ENCODE measurements around the gene CIROP. TPM values are rescaled to one million over a fixed set of nuclear protein-coding genes. Genes with fewer than 3 reads are reported as not detected.

Gene CIROP
- total RNA-seq, 1 donor from 2014 or later: not detected

- peaks cover 7% of the 10 kb centered on the region for H3K4me1 Mint-ChIP-seq (ENCODE audit: low read depth)
- TF ChIP-seq CTCF (IDR thresholded peaks at IDR 0.05; ENCODE audit: unreplicated experiment): no peak
- no peaks in the 10 kb centered on the region for H3K36me3 Mint-ChIP-seq (ENCODE audit: insufficient read depth)
- no peak for DNase-seq (ENCODE audit: low spot score, unreplicated experiment)
- H3K27ac Mint-ChIP-seq: no peak overlapping the region
- no peaks in the 10 kb centered on the region for H3K9me3 Mint-ChIP-seq (ENCODE audit: low read depth)
- H3K4me3 Mint-ChIP-seq (ENCODE audit: low read depth): no peak overlapping the region
- no peaks in the 10 kb centered on the region for H3K27me3 Mint-ChIP-seq
These were observed 33.2 kb upstream of the CIROP start for GRCh38 chr14:23137813-23138535.

GRCh38 chr14:23137192-23137812 lies 32.5 kb upstream of the CIROP start:
- Mint-ChIP-seq H3K36me3 (ENCODE audit: insufficient read depth) (no peaks in the 10 kb centered on the region), H3K27ac (no peak overlapping the region), H3K4me1 (ENCODE audit: low read depth) (peaks cover 7% of the 10 kb centered on the region), H3K9me3 (ENCODE audit: low read depth) (no peaks in the 10 kb centered on the region), H3K4me3 (ENCODE audit: low read depth) (no peak overlapping the region), H3K27me3 (no peaks in the 10 kb centered on the region)
- DNase-seq (ENCODE audit: low spot score, unreplicated experiment): no peak
- no peak for TF ChIP-seq CTCF (IDR thresholded peaks at IDR 0.05; ENCODE audit: unreplicated experiment)

- Mint-ChIP-seq H3K36me3 (ENCODE audit: insufficient read depth) (no peaks in the 10 kb centered on the region), H3K4me1 (ENCODE audit: low read depth) (peaks cover 7% of the 10 kb centered on the region), H3K4me3 (ENCODE audit: low read depth) (no peak overlapping the region), H3K9me3 (ENCODE audit: low read depth) (no peaks in the 10 kb centered on the region), H3K27me3 (no peaks in the 10 kb centered on the region), H3K27ac (no peak overlapping the region)
- DNase-seq (ENCODE audit: low spot score, unreplicated experiment): no peak
- TF ChIP-seq CTCF (IDR thresholded peaks at IDR 0.05; ENCODE audit: unreplicated experiment): no peak
These were observed 31.9 kb upstream of the CIROP start for GRCh38 chr14:23136566-23137133.

GRCh38 chr14:23132970-23133369 lies 28.2 kb upstream of the CIROP start:
- Mint-ChIP-seq H3K36me3 (ENCODE audit: insufficient read depth) (peaks cover 4% of the 10 kb centered on the region), H3K9me3 (ENCODE audit: low read depth) (no peaks in the 10 kb centered on the region)
- TF ChIP-seq CTCF (IDR thresholded peaks at IDR 0.05; ENCODE audit: unreplicated experiment): no peak

GRCh38 chr14:23131482-23131881 lies 26.7 kb upstream of the CIROP start:
- Mint-ChIP-seq H3K27me3 (no peaks in the 10 kb centered on the region), H3K36me3 (ENCODE audit: insufficient read depth) (peaks cover 4% of the 10 kb centered on the region), H3K27ac (no peak overlapping the region), H3K4me1 (ENCODE audit: low read depth) (no peaks in the 10 kb centered on the region), H3K4me3 (ENCODE audit: low read depth) (no peak overlapping the region), H3K9me3 (ENCODE audit: low read depth) (no peaks in the 10 kb centered on the region)
- DNase-seq (ENCODE audit: low spot score, unreplicated experiment): no peak
- no peak for TF ChIP-seq CTCF (IDR thresholded peaks at IDR 0.05; ENCODE audit: unreplicated experiment)

More at GRCh38 chr14:23132970-23133369, 28.2 kb upstream of the CIROP start:
- no peak for DNase-seq (ENCODE audit: low spot score, unreplicated experiment)
- Mint-ChIP-seq H3K27me3 (no peaks in the 10 kb centered on the region), H3K27ac (no peak overlapping the region), H3K4me1 (ENCODE audit: low read depth) (peaks cover 3% of the 10 kb centered on the region), H3K4me3 (ENCODE audit: low read depth) (no peak overlapping the region)

Data from progenitor cell of endocrine pancreas (in vitro differentiated cells).